NCI-H2081 (cell line): Measurements from ENCODE around the gene CHMP6.

Experiments used
- DNase-seq, 2 experiments: peaks; one replicate each; lab custom pipeline; 2025; lab: John Stamatoyannopoulos, UW

CHMP6 gene

GRCh38 chr17:81043725-81044427, 52.2 kb downstream of the CHMP6 start:
- DNase-seq = no peak

- DNase-seq = no peak
These were observed 52.8 kb downstream of the CHMP6 start for GRCh38 chr17:81044428-81044763.

- peak; percentile 26 to 39 for DNase-seq
These were observed 53.3 kb downstream of the CHMP6 start for GRCh38 chr17:81044764-81045589.

GRCh38 chr17:81045590-81046095, 54.0 kb downstream of the CHMP6 start:
- no peak for DNase-seq

- DNase-seq = no peak
These were observed 54.6 kb downstream of the CHMP6 start for GRCh38 chr17:81046132-81046769.

- no peak for DNase-seq
These were observed 55.2 kb downstream of the CHMP6 start for GRCh38 chr17:81046770-81047359.

GRCh38 chr17:81048827-81049371, 57.3 kb downstream of the CHMP6 start:
- DNase-seq = no peak

GRCh38 chr17:81049372-81049911, 57.8 kb downstream of the CHMP6 start:
- no peak for DNase-seq
